CD14-positive monocyte (primary cell): ENCODE results near the gene NSG2. TPM values are rescaled to one million over a fixed set of nuclear protein-coding genes. Genes with fewer than 3 reads are reported as not detected.
"Not testable (repeated sequence)": the region's sequence is repeated elsewhere in the genome, so short reads cannot be mapped to it uniquely, and the experiment has no call there.

Source experiments
- DNase-seq, 3 donors: peaks; one replicate each; pipeline ENCODE4 v3.0.0-alpha.2; 2011 to 2022
- H2AFZ ChIP-seq: 2 replicates; pipeline ENCODE4 v1.6.0; 2012; ENCODE audit warnings: mild to moderate bottlenecking, low read depth, low read length, inconsistent platforms; ENCODE audit not compliant: insufficient read depth, poor library complexity, severe bottlenecking
- H3K27ac ChIP-seq, 2 donors: 1 replicate in 1 of 2; 2 replicates in 1 of 2; pipeline ENCODE4 v1.5.1; 2012 to 2013; ENCODE audit warnings: low read length in 2 of 2, control low read depth in 1 of 2, inconsistent platforms in 1 of 2, low read depth in 1 of 2, mild to moderate bottlenecking in 1 of 2
- H3K27me3 ChIP-seq, 2 donors: one replicate each; pipeline versions ENCODE4 v1.6.0 to v1.6.1; 2011 to 2013; ENCODE audit warnings: low read length in 2 of 2; ENCODE audit not compliant: control insufficient read depth in 2 of 2, insufficient read depth in 2 of 2
- H3K36me3 ChIP-seq, 2 donors: replicated peaks in 1 of 2; 1 replicate in 1 of 2; 2 replicates in 1 of 2; pipeline versions ENCODE4 v1.5.1 to v1.6.1; 2012 to 2013; ENCODE audit warnings: low read length in 2 of 2, control low read depth in 1 of 2, inconsistent platforms in 1 of 2, mild to moderate bottlenecking in 1 of 2; ENCODE audit not compliant: insufficient read depth in 2 of 2, control insufficient read depth in 1 of 2
- H3K4me1 ChIP-seq, 2 donors: 1 replicate in 1 of 2; 2 replicates in 1 of 2; pipeline versions ENCODE4 v1.5.1 to v1.6.1; 2012 to 2013; ENCODE audit warnings: low read length in 2 of 2, control low read depth in 1 of 2, inconsistent platforms in 1 of 2, mild to moderate bottlenecking in 1 of 2, moderate library complexity in 1 of 2; ENCODE audit not compliant: insufficient read depth in 2 of 2, control insufficient read depth in 1 of 2
- H3K4me2 ChIP-seq: replicated peaks from 2 replicates; pipeline ENCODE3; 2012; ENCODE audit warnings: low read length, moderate library complexity, mild to moderate bottlenecking; ENCODE audit not compliant: poor library complexity, severe bottlenecking; ENCODE audit errors: extremely low read depth
- H3K4me3 ChIP-seq, 3 experiments: fragments of 200-600 bp in 1 of 3; sonication (generic) in 1 of 3; replicated peaks in 1 of 3; 1 replicate in 2 of 3; 2 replicates in 1 of 3; pipeline ENCODE4 v1.5.1; 2011 to 2013; ENCODE audit warnings: low read length in 3 of 3, mild to moderate bottlenecking in 3 of 3, control low read depth in 2 of 3, low read depth in 2 of 3, inconsistent platforms in 1 of 3, moderate library complexity in 1 of 3
- H3K79me2 ChIP-seq: 2 replicates; pipeline ENCODE4 v1.6.0; 2012; ENCODE audit warnings: mild to moderate bottlenecking, control low read depth, inconsistent platforms, low read length, moderate library complexity; ENCODE audit not compliant: insufficient read depth
- H3K9ac ChIP-seq: 2 replicates; pipeline ENCODE4 v1.6.0; 2017; ENCODE audit warnings: low read length, mild to moderate bottlenecking; ENCODE audit not compliant: insufficient read depth, poor library complexity, severe bottlenecking
- H3K9me3 ChIP-seq, 2 donors: replicated peaks in 1 of 2; 1 replicate in 1 of 2; 2 replicates in 1 of 2; pipeline versions ENCODE4 v1.5.1 to v1.6.1; 2012 to 2013; ENCODE audit warnings: low read length in 2 of 2, control low read depth in 1 of 2; ENCODE audit not compliant: control insufficient read depth in 1 of 2, insufficient read depth in 1 of 2
- H4K20me1 ChIP-seq: 2 replicates; pipeline ENCODE4 v1.6.0; 2012; ENCODE audit warnings: mild to moderate bottlenecking, low read length, control low read depth, moderate library complexity; ENCODE audit not compliant: insufficient read depth
- H3K27ac Mint-ChIP-seq, 7 donors: one replicate each; pipeline ENCODE4 v1.8.0; 2020; ENCODE audit warnings: mild to moderate bottlenecking in 7 of 7, mixed read lengths in 7 of 7, moderate library complexity in 6 of 7, inconsistent platforms in 2 of 7
- H3K27me3 Mint-ChIP-seq, 3 donors: one replicate each; pipeline ENCODE4 v1.8.0; 2021 to 2022; ENCODE audit warnings: low read depth in 3 of 3, mild to moderate bottlenecking in 3 of 3, mixed read lengths in 3 of 3, moderate library complexity in 3 of 3, inconsistent platforms in 1 of 3
- H3K36me3 Mint-ChIP-seq, 2 donors: one replicate each; pipeline ENCODE4 v1.8.0; 2020; ENCODE audit warnings: mixed read lengths in 2 of 2, inconsistent platforms in 1 of 2, mild to moderate bottlenecking in 1 of 2
- H3K4me1 Mint-ChIP-seq: one replicate; pipeline ENCODE4 v1.8.0; 2020; ENCODE audit warnings: mild to moderate bottlenecking, mixed read lengths
- H3K4me3 Mint-ChIP-seq, 2 donors: one replicate each; pipeline ENCODE4 v1.8.0; 2020; ENCODE audit warnings: mild to moderate bottlenecking in 2 of 2, mixed read lengths in 2 of 2, moderate library complexity in 1 of 2
- H3K9me3 Mint-ChIP-seq, 7 donors: one replicate each; pipeline ENCODE4 v1.8.0; 2020 to 2022; ENCODE audit warnings: mixed read lengths in 7 of 7, mild to moderate bottlenecking in 6 of 7, moderate library complexity in 6 of 7, inconsistent platforms in 2 of 7
- CTCF ChIP-seq: fragments of 200-600 bp; IDR thresholded peaks from one replicate; pipeline ENCODE4 v1.8.0; 2022; ENCODE audit warnings: antibody characterized with exemption, mild to moderate bottlenecking
- WGBS: methylation state at CpG from one replicate; pipeline ENCODE4 v1.1.5; 2013; ENCODE audit warnings: missing lambda C conversion rate; ENCODE audit not compliant: insufficient coverage; 5-methylcytosine and 5-hydroxymethylcytosine counted together
- intact Hi-C, 2 donors: fragments of 100-400 bp; cut with micrococcal nuclease; formaldehyde crosslinking; loops; one replicate each; pipeline versions ENCODE4 v1.15.0 to v1.15.1; 2023
- polyA plus RNA-seq, 3 donors: library from polyadenylated mRNA; depleted of rRNA in 1 of 3; unstranded in 2 of 3; stranded (reverse) in 1 of 3; fragments of 300-500 nt in 2 of 3; fragments of >200 nt in 1 of 3; fragmentation: Illumina TruSeq in 2 of 3; gene quantifications; 1 replicate in 2 of 3; 2 replicates in 1 of 3; pipeline ENCODE4 v1.2.3, GENCODE V29; 2012 to 2021

Gene NSG2
- polyA plus RNA-seq, 3 donors = not detected

- Mint-ChIP-seq H3K27me3 (peaks cover 0 to 7% (median 1%) of the 10 kb centered on the region in 3 donors), H3K9me3 (peaks cover 0 to 1% (median 0%) of the 10 kb centered on the region in 7 donors), H3K4me3 (no peak overlapping the region), H3K27ac (no peak overlapping the region), H3K36me3 (no peaks in the 10 kb centered on the region), H3K4me1 (no peaks in the 10 kb centered on the region)
- Histone ChIP-seq H3K4me2 (no peak overlapping the region), H3K4me1 (no peaks in the 10 kb centered on the region), H3K4me3 (no peak overlapping the region), H3K9ac (no peak overlapping the region), H3K79me2 (no peaks in the 10 kb centered on the region), H3K27me3 (no peaks in the 10 kb centered on the region), H3K9me3 (no peaks in the 10 kb centered on the region), H3K27ac (no peak overlapping the region), H4K20me1 (no peaks in the 10 kb centered on the region), H3K36me3 (no peaks in the 10 kb centered on the region), H2AFZ (no peak overlapping the region)
- intact Hi-C loops = no loop called here
- no peak for DNase-seq
- 52% methylated on average over 2 of the region's 5 CpGs for WGBS
- TF ChIP-seq CTCF = no peak
Measured at GRCh38 chr5:174145821-174146220, 100.3 kb downstream of the NSG2 start.

- 44% methylated on average over 2 of the region's 6 CpGs for WGBS
- H3K4me1 Mint-ChIP-seq = no peaks in the 10 kb centered on the region
Measured at GRCh38 chr5:174146556-174146955, 101.0 kb downstream of the NSG2 start.

GRCh38 chr5:174147012-174147411 is 101.5 kb downstream of the NSG2 start:
- WGBS = 50% methylated on average over 1 of the region's 1 CpG
- H3K4me1 Mint-ChIP-seq, H3K79me2 ChIP-seq, intact Hi-C loops, H3K27ac ChIP-seq, H3K9me3 ChIP-seq, H3K9ac ChIP-seq, DNase-seq, H3K4me2 ChIP-seq, H4K20me1 ChIP-seq, H3K4me3 ChIP-seq, H2AFZ ChIP-seq, H3K4me3 Mint-ChIP-seq, H3K36me3 ChIP-seq, H3K9me3 Mint-ChIP-seq, H3K27me3 Mint-ChIP-seq, H3K27ac Mint-ChIP-seq, H3K4me1 ChIP-seq, H3K27me3 ChIP-seq, H3K36me3 Mint-ChIP-seq: not testable (repeated sequence)

More at GRCh38 chr5:174146556-174146955, 101.0 kb downstream of the NSG2 start:
- H3K36me3 Mint-ChIP-seq = no peaks in the 10 kb centered on the region
- Histone ChIP-seq H3K4me1 (no peaks in the 10 kb centered on the region), H3K9ac (no peak overlapping the region), H2AFZ (no peak overlapping the region), H3K4me3 (no peak overlapping the region), H3K9me3 (no peaks in the 10 kb centered on the region), H3K27me3 (no peaks in the 10 kb centered on the region), H3K79me2 (no peaks in the 10 kb centered on the region), H3K27ac (no peak overlapping the region), H3K4me2 (no peak overlapping the region), H3K36me3 (no peaks in the 10 kb centered on the region), H4K20me1 (no peaks in the 10 kb centered on the region)
- no peak overlapping the region for H3K4me3 Mint-ChIP-seq
- no peak for DNase-seq
- no peak for TF ChIP-seq CTCF
- intact Hi-C loops = no loop called here
- peak overlapping the region in 1 of 7 donors; percentile 50 for H3K27ac Mint-ChIP-seq
- H3K27me3 Mint-ChIP-seq = peaks cover 0 to 7% (median 1%) of the 10 kb centered on the region in 3 donors
- peaks cover 0 to 3% (median 0%) of the 10 kb centered on the region in 7 donors for H3K9me3 Mint-ChIP-seq
